Measurements from ENCODE around the gene MRPS31. TPM values are rescaled to one million over a fixed set of nuclear protein-coding genes. Genes with fewer than 3 reads are reported as not detected.
"Not testable (repeated sequence)": the region's sequence is repeated elsewhere in the genome, so short reads cannot be mapped to it uniquely, and the experiment has no call there.

The MRPS31 gene
- total and polyA plus RNA-seq, 4 donors: 13.4 to 17.6 (median 16.0) TPM

GRCh38 chr13:40732658-40733057, 38.3 kb downstream of the MRPS31 start:
- TF ChIP-seq MAX (IDR thresholded peaks at IDR 0.05) (no peak), HNF4G (IDR thresholded peaks at IDR 0.05) (no peak)
- H3K4me3 ChIP-seq (ENCODE audit: low read depth in 1 of 3, low read length in 3 of 3): no peak overlapping the region
- WGBS: 94% methylated on average over 1 of the region's 1 CpG
- no peak overlapping the region for H3K9ac ChIP-seq (ENCODE audit: low read depth in 1 of 2, low read length in 2 of 2)
- no peak overlapping the region for H3K27ac ChIP-seq (ENCODE audit: low read depth in 1 of 2, low read length in 2 of 2)
- no peaks in the 10 kb centered on the region for H3K27me3 ChIP-seq (ENCODE audit: control insufficient read depth in 4 of 4, insufficient read depth in 4 of 4, low read length in 3 of 4)
- H3K9me3 ChIP-seq (ENCODE audit: control insufficient read depth in 4 of 4, low read length in 3 of 4): no peaks in the 10 kb centered on the region
- DNase-seq (ENCODE audit: low spot score): no peak
- peaks cover 3 to 9% (median 5%) of the 10 kb centered on the region in 4 donors for H3K36me3 ChIP-seq (ENCODE audit: control insufficient read depth in 4 of 4, insufficient read depth in 3 of 4, low read depth in 1 of 4, low read length in 3 of 4)
- no peaks in the 10 kb centered on the region for H3K4me1 ChIP-seq (ENCODE audit: control insufficient read depth in 4 of 4, insufficient read depth in 4 of 4, low read length in 3 of 4)

GRCh38 chr13:40728595-40728994, 42.4 kb downstream of the MRPS31 start:
- Histone ChIP-seq H3K27me3 (ENCODE audit: control insufficient read depth in 4 of 4, insufficient read depth in 4 of 4, low read length in 3 of 4) (no peaks in the 10 kb centered on the region), H3K4me1 (ENCODE audit: control insufficient read depth in 4 of 4, insufficient read depth in 4 of 4, low read length in 3 of 4) (no peaks in the 10 kb centered on the region), H3K4me3 (ENCODE audit: low read depth in 1 of 3, low read length in 3 of 3) (no peak overlapping the region), H3K27ac (ENCODE audit: low read depth in 1 of 2, low read length in 2 of 2) (no peak overlapping the region), H3K9me3 (ENCODE audit: control insufficient read depth in 4 of 4, low read length in 3 of 4) (no peaks in the 10 kb centered on the region), H3K36me3 (ENCODE audit: control insufficient read depth in 4 of 4, insufficient read depth in 3 of 4, low read depth in 1 of 4, low read length in 3 of 4) (peaks cover 3 to 9% (median 5%) of the 10 kb centered on the region in 4 donors), H3K9ac (ENCODE audit: low read depth in 1 of 2, low read length in 2 of 2) (no peak overlapping the region)
- WGBS: 97% methylated on average over 6 of the region's 6 CpGs
- TF ChIP-seq NR2F2 (IDR thresholded peaks at IDR 0.05): no peak
- TF ChIP-seq EGR1 (IDR thresholded peaks at IDR 0.05; ENCODE audit: low read depth in 2 of 2): no peak
- no peak for TF ChIP-seq CTCF (IDR thresholded peaks at IDR 0.05; ENCODE audit: low read depth, low read length, missing input control)
- no peak for TF ChIP-seq TAF1 (conservative IDR thresholded peaks at IDR 0.05)
- no peak for TF ChIP-seq HNF4A (conservative IDR thresholded peaks at IDR 0.05)
- TF ChIP-seq ZBTB33 (IDR thresholded peaks at IDR 0.05): no peak
- no peak for TF ChIP-seq MAX (IDR thresholded peaks at IDR 0.05)
- TF ChIP-seq REST (IDR thresholded peaks at IDR 0.05): no peak
- TF ChIP-seq JUND (IDR thresholded peaks at IDR 0.05): no peak
- TF ChIP-seq SP1 (IDR thresholded peaks at IDR 0.05): no peak
- no peak for TF ChIP-seq RAD21 (IDR thresholded peaks at IDR 0.05)
- no peak for TF ChIP-seq YY1 (IDR thresholded peaks at IDR 0.05)
- no peak for DNase-seq (ENCODE audit: low spot score)

- H3K9ac ChIP-seq (ENCODE audit: low read depth in 1 of 2, low read length in 2 of 2); H3K27ac ChIP-seq (ENCODE audit: low read depth in 1 of 2, low read length in 2 of 2); DNase-seq (ENCODE audit: low spot score); H3K4me1 ChIP-seq (ENCODE audit: control insufficient read depth in 4 of 4, insufficient read depth in 4 of 4, low read length in 3 of 4); H3K9me3 ChIP-seq (ENCODE audit: control insufficient read depth in 4 of 4, low read length in 3 of 4); H3K4me3 ChIP-seq (ENCODE audit: low read depth in 1 of 3, low read length in 3 of 3); H3K27me3 ChIP-seq (ENCODE audit: control insufficient read depth in 4 of 4, insufficient read depth in 4 of 4, low read length in 3 of 4): not testable (repeated sequence)
- peaks cover 0 to 18% (median 15%) of the 10 kb centered on the region in 4 donors for H3K36me3 ChIP-seq (ENCODE audit: control insufficient read depth in 4 of 4, insufficient read depth in 3 of 4, low read depth in 1 of 4, low read length in 3 of 4)
- WGBS: no CpG with 5 or more reads among the region's 1 CpG
Observed at GRCh38 chr13:40714433-40714832, 56.6 kb downstream of the MRPS31 start.
